CD14-positive monocyte (primary cell): ENCODE data around the gene FAM234A. TPM values are rescaled to one million over a fixed set of nuclear protein-coding genes. Genes with fewer than 3 reads are reported as not detected.

Experiments
- DNase-seq, 3 donors: peaks; one replicate each; pipeline ENCODE4 v3.0.0-alpha.2; 2011 to 2022
- H2AFZ ChIP-seq: 2 replicates; pipeline ENCODE4 v1.6.0; 2012; ENCODE audit warnings: mild to moderate bottlenecking, low read depth, low read length, inconsistent platforms; ENCODE audit not compliant: insufficient read depth, poor library complexity, severe bottlenecking
- H3K27ac ChIP-seq, 2 donors: 1 replicate in 1 of 2; 2 replicates in 1 of 2; pipeline ENCODE4 v1.5.1; 2012 to 2013; ENCODE audit warnings: low read length in 2 of 2, control low read depth in 1 of 2, inconsistent platforms in 1 of 2, low read depth in 1 of 2, mild to moderate bottlenecking in 1 of 2
- H3K27me3 ChIP-seq, 2 donors: one replicate each; pipeline versions ENCODE4 v1.6.0 to v1.6.1; 2011 to 2013; ENCODE audit warnings: low read length in 2 of 2; ENCODE audit not compliant: control insufficient read depth in 2 of 2, insufficient read depth in 2 of 2
- H3K36me3 ChIP-seq, 2 donors: replicated peaks in 1 of 2; 1 replicate in 1 of 2; 2 replicates in 1 of 2; pipeline versions ENCODE4 v1.5.1 to v1.6.1; 2012 to 2013; ENCODE audit warnings: low read length in 2 of 2, control low read depth in 1 of 2, inconsistent platforms in 1 of 2, mild to moderate bottlenecking in 1 of 2; ENCODE audit not compliant: insufficient read depth in 2 of 2, control insufficient read depth in 1 of 2
- H3K4me1 ChIP-seq, 2 donors: 1 replicate in 1 of 2; 2 replicates in 1 of 2; pipeline versions ENCODE4 v1.5.1 to v1.6.1; 2012 to 2013; ENCODE audit warnings: low read length in 2 of 2, control low read depth in 1 of 2, inconsistent platforms in 1 of 2, mild to moderate bottlenecking in 1 of 2, moderate library complexity in 1 of 2; ENCODE audit not compliant: insufficient read depth in 2 of 2, control insufficient read depth in 1 of 2
- H3K4me2 ChIP-seq: replicated peaks from 2 replicates; pipeline ENCODE3; 2012; ENCODE audit warnings: low read length, moderate library complexity, mild to moderate bottlenecking; ENCODE audit not compliant: poor library complexity, severe bottlenecking; ENCODE audit errors: extremely low read depth
- H3K4me3 ChIP-seq, 3 experiments: fragments of 200-600 bp in 1 of 3; sonication (generic) in 1 of 3; replicated peaks in 1 of 3; 1 replicate in 2 of 3; 2 replicates in 1 of 3; pipeline ENCODE4 v1.5.1; 2011 to 2013; ENCODE audit warnings: low read length in 3 of 3, mild to moderate bottlenecking in 3 of 3, control low read depth in 2 of 3, low read depth in 2 of 3, inconsistent platforms in 1 of 3, moderate library complexity in 1 of 3
- H3K79me2 ChIP-seq: 2 replicates; pipeline ENCODE4 v1.6.0; 2012; ENCODE audit warnings: mild to moderate bottlenecking, control low read depth, inconsistent platforms, low read length, moderate library complexity; ENCODE audit not compliant: insufficient read depth
- H3K9ac ChIP-seq: 2 replicates; pipeline ENCODE4 v1.6.0; 2017; ENCODE audit warnings: low read length, mild to moderate bottlenecking; ENCODE audit not compliant: insufficient read depth, poor library complexity, severe bottlenecking
- H3K9me3 ChIP-seq, 2 donors: replicated peaks in 1 of 2; 1 replicate in 1 of 2; 2 replicates in 1 of 2; pipeline versions ENCODE4 v1.5.1 to v1.6.1; 2012 to 2013; ENCODE audit warnings: low read length in 2 of 2, control low read depth in 1 of 2; ENCODE audit not compliant: control insufficient read depth in 1 of 2, insufficient read depth in 1 of 2
- H4K20me1 ChIP-seq: 2 replicates; pipeline ENCODE4 v1.6.0; 2012; ENCODE audit warnings: mild to moderate bottlenecking, low read length, control low read depth, moderate library complexity; ENCODE audit not compliant: insufficient read depth
- H3K27ac Mint-ChIP-seq, 7 donors: one replicate each; pipeline ENCODE4 v1.8.0; 2020; ENCODE audit warnings: mild to moderate bottlenecking in 7 of 7, mixed read lengths in 7 of 7, moderate library complexity in 6 of 7, inconsistent platforms in 2 of 7
- H3K27me3 Mint-ChIP-seq, 3 donors: one replicate each; pipeline ENCODE4 v1.8.0; 2021 to 2022; ENCODE audit warnings: low read depth in 3 of 3, mild to moderate bottlenecking in 3 of 3, mixed read lengths in 3 of 3, moderate library complexity in 3 of 3, inconsistent platforms in 1 of 3
- H3K36me3 Mint-ChIP-seq, 2 donors: one replicate each; pipeline ENCODE4 v1.8.0; 2020; ENCODE audit warnings: mixed read lengths in 2 of 2, inconsistent platforms in 1 of 2, mild to moderate bottlenecking in 1 of 2
- H3K4me1 Mint-ChIP-seq: one replicate; pipeline ENCODE4 v1.8.0; 2020; ENCODE audit warnings: mild to moderate bottlenecking, mixed read lengths
- H3K4me3 Mint-ChIP-seq, 2 donors: one replicate each; pipeline ENCODE4 v1.8.0; 2020; ENCODE audit warnings: mild to moderate bottlenecking in 2 of 2, mixed read lengths in 2 of 2, moderate library complexity in 1 of 2
- H3K9me3 Mint-ChIP-seq, 7 donors: one replicate each; pipeline ENCODE4 v1.8.0; 2020 to 2022; ENCODE audit warnings: mixed read lengths in 7 of 7, mild to moderate bottlenecking in 6 of 7, moderate library complexity in 6 of 7, inconsistent platforms in 2 of 7
- WGBS: methylation state at CpG from one replicate; pipeline ENCODE4 v1.1.5; 2013; ENCODE audit warnings: missing lambda C conversion rate; ENCODE audit not compliant: insufficient coverage; 5-methylcytosine and 5-hydroxymethylcytosine counted together
- intact Hi-C, 2 donors: fragments of 100-400 bp; cut with micrococcal nuclease; formaldehyde crosslinking; loops; one replicate each; pipeline versions ENCODE4 v1.15.0 to v1.15.1; 2023
- polyA plus RNA-seq, 3 donors: library from polyadenylated mRNA; depleted of rRNA in 1 of 3; unstranded in 2 of 3; stranded (reverse) in 1 of 3; fragments of 300-500 nt in 2 of 3; fragments of >200 nt in 1 of 3; fragmentation: Illumina TruSeq in 2 of 3; gene quantifications; 1 replicate in 2 of 3; 2 replicates in 1 of 3; pipeline ENCODE4 v1.2.3, GENCODE V29; 2012 to 2021
- TF ChIP-seq, protein P1 (sequence below): fragments of 200-600 bp; IDR thresholded peaks from one replicate; pipeline ENCODE4 v1.8.0; 2022; ENCODE audit warnings: antibody characterized with exemption, mild to moderate bottlenecking

The FAM234A gene
- polyA plus RNA-seq, 3 donors, result 22.5 to 40.4 (median 25.1) TPM

DNA sequence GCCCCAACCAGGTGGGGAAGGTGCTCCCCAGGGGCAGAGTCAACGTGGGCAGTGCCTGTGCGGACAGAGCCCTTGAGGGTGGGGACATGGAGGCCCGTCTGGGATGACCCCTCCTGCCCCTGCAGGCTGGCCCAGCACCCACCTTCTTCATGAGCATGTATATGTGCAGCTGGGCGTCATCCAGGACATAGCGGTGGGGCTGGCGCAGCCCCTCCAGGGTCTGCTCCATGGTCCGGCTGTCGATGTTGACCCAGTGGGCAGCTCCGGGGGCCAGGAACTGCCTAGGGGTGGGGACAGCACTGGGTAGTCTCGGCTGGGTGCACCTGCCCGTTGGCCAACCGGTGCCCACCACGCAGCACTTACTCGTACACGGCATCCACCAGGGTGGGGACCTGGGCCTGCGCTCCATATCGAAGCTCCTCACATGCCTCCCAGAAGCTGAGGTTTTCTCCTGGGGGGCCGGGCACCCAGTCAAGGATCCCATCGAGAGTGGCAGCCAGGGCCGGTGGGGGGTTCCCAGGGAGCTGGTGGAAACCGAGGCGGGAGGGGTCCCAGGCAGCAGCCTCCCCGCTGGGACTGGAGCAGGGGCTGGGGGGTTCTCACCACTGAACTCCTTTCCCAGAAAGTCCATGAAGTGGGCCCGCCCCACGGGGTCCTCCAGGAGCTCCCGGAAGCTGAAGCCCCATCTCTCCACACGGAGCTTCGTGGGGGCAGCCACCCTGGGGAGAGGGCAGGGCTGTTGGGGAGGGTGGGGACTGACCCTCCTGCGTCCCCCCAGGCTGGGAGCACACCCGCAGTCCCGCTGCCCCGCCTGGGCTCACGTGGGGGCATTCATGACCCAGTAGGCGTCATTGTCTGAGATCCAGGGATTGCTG is 36.0 kb downstream of the FAM234A start:
- intact Hi-C loops, result no loop called here
- DNase-seq, result no peak
- no peak overlapping the region for H3K4me3 Mint-ChIP-seq
- no peaks in the 10 kb centered on the region for H3K36me3 ChIP-seq
- no peak overlapping the region for H3K27ac Mint-ChIP-seq
- H3K9me3 Mint-ChIP-seq, result peaks cover 0 to 3% (median 0%) of the 10 kb centered on the region in 7 donors
- H3K27ac ChIP-seq, result no peak overlapping the region
- H3K4me1 Mint-ChIP-seq, result no peaks in the 10 kb centered on the region
- 93% methylated on average over 21 of the region's 34 CpGs for WGBS
- peaks cover 7 to 24% (median 17%) of the 10 kb centered on the region in 3 donors for H3K27me3 Mint-ChIP-seq
- H3K4me3 ChIP-seq, result no peak overlapping the region
- H4K20me1 ChIP-seq, result no peaks in the 10 kb centered on the region
- H3K9ac ChIP-seq, result no peak overlapping the region
- no peak overlapping the region for H2AFZ ChIP-seq
- H3K27me3 ChIP-seq, result peaks cover 0 to 13% of the 10 kb centered on the region in 2 donors
- H3K9me3 ChIP-seq, result no peaks in the 10 kb centered on the region
- no peaks in the 10 kb centered on the region for H3K79me2 ChIP-seq
- H3K4me2 ChIP-seq, result no peak overlapping the region
- peaks cover 3 to 6% of the 10 kb centered on the region in 2 donors for H3K4me1 ChIP-seq
- TF ChIP-seq, protein P1, sequence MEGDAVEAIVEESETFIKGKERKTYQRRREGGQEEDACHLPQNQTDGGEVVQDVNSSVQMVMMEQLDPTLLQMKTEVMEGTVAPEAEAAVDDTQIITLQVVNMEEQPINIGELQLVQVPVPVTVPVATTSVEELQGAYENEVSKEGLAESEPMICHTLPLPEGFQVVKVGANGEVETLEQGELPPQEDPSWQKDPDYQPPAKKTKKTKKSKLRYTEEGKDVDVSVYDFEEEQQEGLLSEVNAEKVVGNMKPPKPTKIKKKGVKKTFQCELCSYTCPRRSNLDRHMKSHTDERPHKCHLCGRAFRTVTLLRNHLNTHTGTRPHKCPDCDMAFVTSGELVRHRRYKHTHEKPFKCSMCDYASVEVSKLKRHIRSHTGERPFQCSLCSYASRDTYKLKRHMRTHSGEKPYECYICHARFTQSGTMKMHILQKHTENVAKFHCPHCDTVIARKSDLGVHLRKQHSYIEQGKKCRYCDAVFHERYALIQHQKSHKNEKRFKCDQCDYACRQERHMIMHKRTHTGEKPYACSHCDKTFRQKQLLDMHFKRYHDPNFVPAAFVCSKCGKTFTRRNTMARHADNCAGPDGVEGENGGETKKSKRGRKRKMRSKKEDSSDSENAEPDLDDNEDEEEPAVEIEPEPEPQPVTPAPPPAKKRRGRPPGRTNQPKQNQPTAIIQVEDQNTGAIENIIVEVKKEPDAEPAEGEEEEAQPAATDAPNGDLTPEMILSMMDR, result no peak
- H3K36me3 Mint-ChIP-seq, result no peaks in the 10 kb centered on the region

DNA sequence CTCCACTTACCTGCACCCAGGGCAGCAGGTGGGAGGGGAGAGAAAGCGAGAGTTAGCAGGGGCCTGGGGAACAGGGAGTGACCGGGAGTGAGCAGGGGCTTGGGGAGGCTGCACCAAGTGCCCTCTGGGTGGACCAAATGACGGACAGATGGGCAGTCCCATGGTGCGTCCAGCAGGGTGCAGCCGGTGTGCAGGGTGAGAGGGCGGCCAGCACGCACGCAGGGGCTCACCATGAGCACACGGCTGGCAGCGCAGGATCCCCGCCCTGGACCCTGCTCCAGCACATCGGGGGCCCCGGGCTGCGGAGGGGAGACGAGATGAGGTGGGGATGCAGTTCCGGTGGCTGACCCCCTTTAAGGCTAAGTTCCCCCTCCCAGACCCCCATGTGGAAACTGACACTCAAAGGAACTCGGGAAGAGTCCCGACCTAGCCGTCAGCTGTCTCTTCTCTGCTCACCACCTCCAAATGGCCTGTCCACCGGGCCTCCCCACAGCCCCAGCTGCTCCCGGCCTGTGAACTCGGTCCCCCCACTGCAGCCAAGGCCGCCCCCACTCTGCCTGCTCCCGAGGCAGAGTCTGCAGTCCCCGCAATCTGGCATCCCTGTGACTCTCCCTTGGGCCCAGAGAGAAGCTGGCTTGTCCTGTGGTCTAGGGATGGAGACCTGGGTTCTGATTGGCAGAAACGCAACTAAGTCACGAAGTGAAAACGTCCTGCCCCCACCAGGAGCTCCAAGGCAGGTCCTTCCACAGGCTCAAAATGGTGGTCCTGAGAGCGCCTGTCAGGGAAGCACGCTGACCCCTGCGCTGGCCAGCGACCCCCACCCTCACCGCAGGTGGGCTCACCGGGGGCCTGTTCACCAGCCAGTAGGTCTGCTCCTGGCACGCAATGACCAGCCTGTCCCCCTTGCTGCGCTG is 38.3 kb downstream of the FAM234A start:
- no peak overlapping the region for H3K9ac ChIP-seq
- Mint-ChIP-seq H3K36me3 (no peaks in the 10 kb centered on the region), H3K4me3 (no peak overlapping the region)

More for the DNA sequence above, 38.3 kb downstream of the FAM234A start:
- Histone ChIP-seq H2AFZ (no peak overlapping the region), H3K27ac (no peak overlapping the region), H3K4me1 (peaks cover 3 to 6% of the 10 kb centered on the region in 2 donors), H4K20me1 (no peaks in the 10 kb centered on the region), H3K79me2 (no peaks in the 10 kb centered on the region), H3K27me3 (peaks cover 0 to 24% of the 10 kb centered on the region in 2 donors), H3K4me3 (no peak overlapping the region), H3K4me2 (no peak overlapping the region), H3K36me3 (no peaks in the 10 kb centered on the region), H3K9me3 (no peaks in the 10 kb centered on the region)
- Mint-ChIP-seq H3K27me3 (peaks cover 22 to 44% (median 33%) of the 10 kb centered on the region in 3 donors), H3K9me3 (peaks cover 0 to 5% (median 4%) of the 10 kb centered on the region in 7 donors), H3K27ac (no peak overlapping the region), H3K4me1 (peaks cover 2% of the 10 kb centered on the region)
- no peak for DNase-seq
- TF ChIP-seq, protein P1, result no peak
- intact Hi-C loops, result no loop called here
- 91% methylated on average over 27 of the region's 36 CpGs for WGBS
